Parathyroid adenoma (tissue), 2 donors: ENCODE measurements around the gene MEF2C.
A peak's percentile ranks its signal among the peaks of the same experiment; 100 is the strongest.

ENCODE experiments used
- H2AFZ ChIP-seq: fragments of 300-600 bp; sonication (generic); one replicate; pipeline ENCODE4 v1.7.0; 2017; ENCODE audit warnings: antibody characterized with exemption, mild to moderate bottlenecking
- H3K27ac ChIP-seq: fragments of 300-600 bp; sonication (generic); one replicate; pipeline ENCODE4 v1.7.0; 2017
- H3K27me3 ChIP-seq: fragments of 300-600 bp; sonication (generic); one replicate; pipeline ENCODE4 v1.7.0; 2017; ENCODE audit warnings: low read length; ENCODE audit not compliant: control insufficient read depth, insufficient read depth
- H3K36me3 ChIP-seq: fragments of 300-600 bp; sonication (generic); one replicate; pipeline ENCODE4 v1.7.0; 2017; ENCODE audit warnings: low read length; ENCODE audit not compliant: control insufficient read depth, insufficient read depth
- H3K4me1 ChIP-seq: fragments of 300-600 bp; sonication (generic); one replicate; pipeline ENCODE4 v1.7.0; 2017; ENCODE audit warnings: control low read depth
- H3K4me2 ChIP-seq: fragments of 300-600 bp; sonication (generic); one replicate; pipeline ENCODE4 v1.7.0; 2017; ENCODE audit warnings: low read length
- H3K4me3 ChIP-seq: fragments of 300-600 bp; sonication (generic); one replicate; pipeline ENCODE4 v1.7.0; 2017; ENCODE audit warnings: low read depth, low read length
- H3K79me2 ChIP-seq: fragments of 300-600 bp; sonication (generic); one replicate; pipeline ENCODE4 v1.7.0; 2017; ENCODE audit warnings: control low read depth
- H3K9ac ChIP-seq: fragments of 300-600 bp; sonication (generic); one replicate; pipeline ENCODE4 v1.7.0; 2017; ENCODE audit warnings: mild to moderate bottlenecking
- H3K9me3 ChIP-seq: fragments of 300-600 bp; sonication (generic); one replicate; pipeline ENCODE4 v1.7.0; 2017; ENCODE audit warnings: low read length; ENCODE audit not compliant: control insufficient read depth
- TF ChIP-seq, protein P1 (sequence below): fragments of 300-600 bp; sonication (generic); IDR thresholded peaks from one replicate; pipeline ENCODE4 v1.7.0; 2017; ENCODE audit warnings: antibody characterized with exemption, mild to moderate bottlenecking
- donor health status: primary hyperparathyroidism.

Gene MEF2C

DNA sequence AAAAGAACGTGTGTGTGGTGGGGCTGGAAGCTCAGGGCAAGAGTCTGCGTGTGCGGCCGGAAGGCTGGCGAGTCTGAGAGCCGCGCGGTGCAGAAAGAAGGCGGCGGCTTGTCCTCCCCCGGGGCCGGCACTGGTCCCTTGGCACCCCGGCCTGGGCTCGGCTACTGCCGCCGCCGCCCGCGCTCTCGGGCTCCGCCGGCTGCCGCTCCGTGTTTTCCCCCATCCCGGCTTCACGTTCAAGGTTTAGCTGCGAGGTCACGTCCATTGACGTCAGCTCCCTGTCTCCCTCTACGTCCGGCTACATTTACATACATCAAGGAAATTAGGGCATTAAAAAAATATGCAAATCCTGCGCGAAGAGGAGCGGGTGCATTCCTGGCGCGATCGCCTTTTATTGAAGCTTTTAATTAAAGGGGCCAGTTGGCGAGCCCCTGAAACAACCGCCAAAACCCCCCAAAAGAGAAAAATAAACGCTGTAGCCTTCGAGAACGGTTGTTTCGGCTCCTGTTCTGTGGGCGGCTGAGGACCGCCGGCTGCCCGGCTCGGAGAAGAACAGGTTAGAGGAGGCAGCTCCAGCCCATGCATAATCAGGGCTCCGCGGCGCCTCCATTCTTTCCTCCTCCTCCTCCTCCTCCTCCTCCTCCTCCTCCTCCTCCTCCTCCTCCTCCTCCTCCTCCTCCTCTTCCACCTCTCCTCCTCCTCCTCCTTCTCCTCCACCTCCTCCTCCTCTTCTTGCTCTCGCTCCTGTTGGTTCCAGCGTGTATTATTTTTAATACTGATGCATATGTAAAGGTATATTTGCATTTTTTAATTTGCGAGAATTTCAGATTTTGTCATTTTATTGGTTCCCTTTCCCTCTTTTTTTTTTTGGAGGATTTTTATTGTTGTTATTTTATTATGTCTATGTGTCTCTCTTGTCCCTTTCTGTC is 207.0 kb downstream of the MEF2C start:
- H3K27me3 ChIP-seq: peaks cover 36% of the 10 kb centered on the region
- TF ChIP-seq, protein P1, sequence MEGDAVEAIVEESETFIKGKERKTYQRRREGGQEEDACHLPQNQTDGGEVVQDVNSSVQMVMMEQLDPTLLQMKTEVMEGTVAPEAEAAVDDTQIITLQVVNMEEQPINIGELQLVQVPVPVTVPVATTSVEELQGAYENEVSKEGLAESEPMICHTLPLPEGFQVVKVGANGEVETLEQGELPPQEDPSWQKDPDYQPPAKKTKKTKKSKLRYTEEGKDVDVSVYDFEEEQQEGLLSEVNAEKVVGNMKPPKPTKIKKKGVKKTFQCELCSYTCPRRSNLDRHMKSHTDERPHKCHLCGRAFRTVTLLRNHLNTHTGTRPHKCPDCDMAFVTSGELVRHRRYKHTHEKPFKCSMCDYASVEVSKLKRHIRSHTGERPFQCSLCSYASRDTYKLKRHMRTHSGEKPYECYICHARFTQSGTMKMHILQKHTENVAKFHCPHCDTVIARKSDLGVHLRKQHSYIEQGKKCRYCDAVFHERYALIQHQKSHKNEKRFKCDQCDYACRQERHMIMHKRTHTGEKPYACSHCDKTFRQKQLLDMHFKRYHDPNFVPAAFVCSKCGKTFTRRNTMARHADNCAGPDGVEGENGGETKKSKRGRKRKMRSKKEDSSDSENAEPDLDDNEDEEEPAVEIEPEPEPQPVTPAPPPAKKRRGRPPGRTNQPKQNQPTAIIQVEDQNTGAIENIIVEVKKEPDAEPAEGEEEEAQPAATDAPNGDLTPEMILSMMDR: no peak
- H3K4me2 ChIP-seq: no peak overlapping the region
- no peak overlapping the region for H3K9ac ChIP-seq
- H3K9me3 ChIP-seq: no peaks in the 10 kb centered on the region
- no peak overlapping the region for H3K27ac ChIP-seq
- no peaks in the 10 kb centered on the region for H3K4me1 ChIP-seq
- no peak overlapping the region for H2AFZ ChIP-seq
- no peaks in the 10 kb centered on the region for H3K79me2 ChIP-seq
- H3K36me3 ChIP-seq: no peaks in the 10 kb centered on the region
- no peak overlapping the region for H3K4me3 ChIP-seq

DNA sequence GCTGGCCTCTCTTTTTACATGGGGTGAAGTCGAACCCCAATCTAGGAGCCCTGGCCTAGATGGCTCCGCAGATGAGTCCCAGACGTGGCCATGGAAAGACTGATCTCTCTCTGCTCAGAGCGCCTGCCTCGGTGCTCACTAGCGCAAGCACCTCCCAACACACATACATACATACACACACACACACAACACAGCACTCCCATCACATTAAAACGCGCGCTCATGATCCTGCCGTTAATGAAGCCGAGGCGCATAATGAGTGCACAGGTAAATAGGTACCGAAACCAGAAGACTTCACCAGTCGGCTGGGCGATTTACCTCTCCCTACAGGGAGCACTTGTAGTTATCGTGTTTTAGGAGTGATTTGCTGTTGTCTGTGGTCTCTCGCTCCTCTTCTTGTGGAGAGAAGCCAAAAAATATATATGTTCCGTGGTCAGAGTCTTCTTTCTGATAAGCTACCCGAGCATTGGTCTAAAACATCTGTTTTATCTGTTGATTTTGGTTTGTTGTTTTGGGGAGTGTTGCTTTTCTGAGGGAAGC is 207.7 kb downstream of the MEF2C start:
- no peaks in the 10 kb centered on the region for H3K4me1 ChIP-seq
- H3K9me3 ChIP-seq: no peaks in the 10 kb centered on the region
- no peak overlapping the region for H3K9ac ChIP-seq
- H3K27me3 ChIP-seq: peaks cover 40% of the 10 kb centered on the region
- no peaks in the 10 kb centered on the region for H3K79me2 ChIP-seq
- no peak overlapping the region for H2AFZ ChIP-seq
- peak overlapping the region; percentile 54 for H3K4me2 ChIP-seq
- no peak overlapping the region for H3K4me3 ChIP-seq
- H3K36me3 ChIP-seq: no peaks in the 10 kb centered on the region
- H3K27ac ChIP-seq: no peak overlapping the region
- TF ChIP-seq, protein P1: no peak

DNA sequence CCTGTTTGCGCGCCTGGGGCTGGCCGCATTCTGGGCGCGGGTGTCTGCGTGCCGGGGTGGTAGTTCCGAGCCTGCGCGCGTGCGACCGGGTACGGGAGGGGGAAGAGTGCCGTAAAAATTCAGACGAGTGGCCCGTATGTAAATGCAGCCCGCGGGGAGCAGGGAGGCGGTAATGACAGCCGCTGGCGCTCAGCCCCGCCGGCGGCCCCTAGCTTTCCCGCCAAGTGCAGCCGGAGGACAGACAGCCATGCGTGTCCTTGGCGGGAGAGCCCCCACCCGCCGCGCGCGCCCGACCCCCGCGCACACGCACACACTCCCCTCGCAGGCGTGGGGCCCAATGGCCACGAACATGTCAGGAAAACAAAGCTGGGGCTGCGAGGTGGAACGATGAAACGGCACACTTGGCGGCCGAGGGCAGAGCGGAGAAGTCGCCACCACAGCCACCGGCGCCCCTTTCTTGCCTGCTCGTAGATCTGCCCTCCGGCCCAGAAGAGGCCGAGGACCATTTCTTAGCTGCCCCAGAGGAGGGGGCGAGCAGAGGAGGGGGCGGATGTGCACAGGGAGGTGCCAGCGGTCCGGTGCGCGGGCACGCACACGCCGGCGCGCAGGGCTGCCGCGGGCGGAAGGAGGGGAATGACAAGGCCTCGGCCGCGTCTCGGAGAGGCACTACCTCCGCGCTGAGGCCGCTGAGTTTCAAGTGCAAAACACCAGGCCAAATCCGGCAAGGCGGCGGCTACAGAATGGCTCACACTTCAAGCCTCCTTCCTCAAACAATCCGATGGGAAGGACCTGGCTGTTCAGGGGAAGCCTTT is 208.4 kb downstream of the MEF2C start:
- TF ChIP-seq, protein P1: no peak
- Histone ChIP-seq H3K36me3 (no peaks in the 10 kb centered on the region), H3K79me2 (no peaks in the 10 kb centered on the region), H3K9me3 (no peaks in the 10 kb centered on the region), H3K4me3 (no peak overlapping the region), H3K4me2 (peak overlapping the region; percentile 54), H3K4me1 (no peaks in the 10 kb centered on the region), H2AFZ (peak overlapping the region; percentile 48), H3K27me3 (peaks cover 38% of the 10 kb centered on the region), H3K9ac (no peak overlapping the region), H3K27ac (no peak overlapping the region)

DNA sequence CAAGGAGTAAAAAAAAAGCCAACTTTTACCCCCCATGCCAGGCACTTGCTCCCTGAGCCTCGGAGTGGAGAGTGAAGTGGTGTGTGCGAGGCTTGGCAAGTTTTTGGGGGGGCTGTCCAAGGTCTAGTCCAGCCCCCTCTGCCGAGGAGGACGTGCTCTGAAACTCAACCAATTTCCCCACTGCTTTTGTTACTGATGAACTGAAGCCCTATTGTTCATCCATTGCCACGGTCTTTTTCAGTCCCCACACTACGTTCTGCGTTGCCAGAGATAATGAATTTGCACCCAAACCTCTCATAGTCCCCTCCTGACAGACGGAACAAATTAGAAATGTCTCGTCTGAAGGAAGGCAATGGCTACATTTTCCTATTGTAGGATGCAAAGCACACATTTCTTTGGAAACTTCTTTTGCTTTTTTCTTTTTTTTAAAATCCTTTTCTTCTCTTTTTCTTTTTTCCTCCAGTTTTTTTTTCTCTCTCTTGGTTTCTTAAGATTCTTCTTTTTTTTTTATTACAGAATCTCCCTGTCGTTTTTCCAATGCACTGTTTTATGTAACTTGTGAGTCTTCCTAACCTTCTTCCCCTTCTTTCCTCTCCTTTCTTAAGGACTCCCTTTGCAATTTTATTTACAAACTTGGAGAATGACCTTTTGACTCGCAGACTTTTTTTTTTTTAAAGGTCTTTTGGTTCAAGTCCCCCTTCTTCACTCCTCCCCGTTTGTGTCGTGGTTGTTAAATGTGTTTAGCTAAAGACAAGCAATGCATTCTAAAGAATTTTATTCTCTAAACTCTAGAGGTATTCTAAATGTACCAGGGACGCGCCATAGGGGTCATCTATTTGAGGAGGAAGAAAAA is 209.5 kb downstream of the MEF2C start:
- Histone ChIP-seq H3K79me2 (no peaks in the 10 kb centered on the region), H3K27ac (no peak overlapping the region), H3K4me1 (no peaks in the 10 kb centered on the region), H3K4me2 (no peak overlapping the region), H3K36me3 (no peaks in the 10 kb centered on the region), H3K27me3 (peaks cover 32% of the 10 kb centered on the region), H3K4me3 (no peak overlapping the region), H2AFZ (no peak overlapping the region), H3K9me3 (no peaks in the 10 kb centered on the region), H3K9ac (no peak overlapping the region)
- TF ChIP-seq, protein P1: no peak
